Stimulated activated CD8-positive, alpha-beta memory T cell treated with anti-CD3 and anti-CD28 coated beads, Interleukin-12 subunit alpha, Interleukin-12 subunit beta, amount 100 ng/mL, for 1 hour (primary cell): ENCODE measurements around the gene MASP2.
A peak's percentile ranks its signal among the peaks of the same experiment; 100 is the strongest.
"Not testable (repeated sequence)": the region's sequence is repeated elsewhere in the genome, so short reads cannot be mapped to it uniquely, and the experiment has no call there.

Experiments used
- DNase-seq: peaks from one replicate; pipeline ENCODE4 v3.0.0-alpha.2; 2020; ENCODE audit warnings: low read depth

The MASP2 gene

DNA sequence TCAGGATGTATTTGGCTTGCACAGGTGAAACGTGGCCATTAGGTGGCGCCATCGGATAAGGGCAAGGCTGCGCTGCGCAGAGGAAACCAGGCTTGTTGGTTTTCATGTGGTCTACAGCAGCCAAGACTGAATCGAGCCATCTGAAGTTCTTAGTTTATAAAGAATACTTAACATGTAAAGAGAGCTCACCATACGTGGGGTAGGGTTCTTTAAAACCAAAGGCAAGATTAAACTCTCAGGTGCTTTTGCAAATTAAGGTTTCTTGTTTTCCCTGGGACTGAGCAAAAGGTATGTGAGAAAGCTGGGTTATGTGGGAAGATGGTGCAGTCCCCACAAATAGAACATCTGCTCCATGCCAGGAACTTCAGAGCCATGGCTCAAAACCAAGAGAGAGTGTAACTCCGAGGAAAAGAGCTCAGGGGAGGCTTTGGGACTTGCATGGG, 9.3 kb downstream of the MASP2 start:
- peak; percentile 88 for DNase-seq

DNA sequence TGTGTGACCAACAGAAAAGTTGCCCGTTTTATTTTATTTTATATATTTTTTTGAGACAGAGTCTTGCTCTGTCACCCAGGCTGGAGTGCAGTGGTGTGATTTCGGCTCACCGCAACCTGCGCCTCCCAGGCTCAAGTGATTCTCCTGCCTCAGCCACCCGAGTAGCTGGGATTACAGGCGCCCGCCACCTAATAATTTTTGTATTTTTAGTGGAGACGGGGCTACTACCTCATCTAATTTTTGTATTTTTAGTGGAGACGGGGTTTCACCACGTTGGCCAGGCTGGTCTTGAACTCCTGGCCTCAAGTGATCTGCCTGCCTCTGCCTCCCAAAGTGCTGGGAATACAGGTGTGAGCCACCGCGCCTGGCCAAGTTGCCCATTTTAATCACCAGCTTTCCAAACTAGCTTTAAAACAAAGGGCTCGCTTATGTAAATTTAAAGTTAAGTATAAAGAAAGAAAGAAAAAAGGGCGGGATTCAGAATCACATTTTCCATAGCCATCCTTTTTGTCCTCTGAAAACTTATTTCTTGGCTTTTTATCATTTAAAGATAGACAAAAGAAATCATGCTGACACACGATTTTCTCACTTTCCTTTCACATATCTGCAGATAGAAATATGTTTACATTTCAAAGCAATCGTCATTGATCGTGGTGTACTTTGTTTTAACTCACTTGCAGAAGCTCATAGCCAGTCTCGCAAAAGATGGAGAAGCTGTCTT, 9.9 kb downstream of the MASP2 start:
- not testable (repeated sequence) for DNase-seq

GRCh38 chr1:11031624-11032262, 15.3 kb downstream of the MASP2 start:
- no peak for DNase-seq

DNA sequence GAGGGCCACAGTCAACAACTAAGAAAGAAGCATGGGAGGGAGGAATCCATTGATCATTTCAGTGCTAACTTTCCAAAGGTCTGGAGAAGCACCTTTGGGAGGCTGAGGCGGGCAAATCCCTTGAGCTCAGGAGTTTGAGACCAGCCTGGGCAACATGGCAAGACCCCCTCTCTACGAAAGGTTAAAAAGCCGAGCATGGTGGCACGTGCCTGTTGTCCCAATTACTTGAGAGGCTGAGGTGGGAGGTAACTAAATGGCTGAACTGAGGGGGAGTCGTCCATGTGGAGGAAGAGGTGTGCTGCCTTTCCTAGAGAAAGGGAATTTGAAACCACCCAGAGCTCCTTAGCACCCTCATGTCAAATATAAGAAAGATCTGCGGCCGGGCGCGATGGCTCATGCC, 16.2 kb downstream of the MASP2 start:
- DNase-seq = no peak

DNA sequence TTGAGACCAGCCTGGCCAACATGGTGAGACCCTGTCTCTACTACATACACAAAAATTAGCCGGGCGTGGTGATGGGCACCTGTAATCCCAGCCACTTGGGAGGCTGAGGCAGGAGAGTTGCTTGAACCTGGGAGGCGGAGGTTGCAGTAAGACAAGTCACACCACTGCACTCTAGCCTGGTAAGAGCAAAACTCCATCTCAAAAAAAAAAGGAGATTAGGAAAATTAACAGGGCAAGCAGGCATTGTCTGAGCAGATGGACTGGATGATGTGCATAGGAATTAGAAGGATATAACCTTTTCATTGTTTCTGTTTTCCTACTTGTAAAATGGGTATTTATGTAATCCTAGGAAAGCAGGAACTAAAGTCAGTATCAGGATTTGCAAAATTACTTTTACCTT, 19.0 kb downstream of the MASP2 start:
- DNase-seq = no peak

DNA sequence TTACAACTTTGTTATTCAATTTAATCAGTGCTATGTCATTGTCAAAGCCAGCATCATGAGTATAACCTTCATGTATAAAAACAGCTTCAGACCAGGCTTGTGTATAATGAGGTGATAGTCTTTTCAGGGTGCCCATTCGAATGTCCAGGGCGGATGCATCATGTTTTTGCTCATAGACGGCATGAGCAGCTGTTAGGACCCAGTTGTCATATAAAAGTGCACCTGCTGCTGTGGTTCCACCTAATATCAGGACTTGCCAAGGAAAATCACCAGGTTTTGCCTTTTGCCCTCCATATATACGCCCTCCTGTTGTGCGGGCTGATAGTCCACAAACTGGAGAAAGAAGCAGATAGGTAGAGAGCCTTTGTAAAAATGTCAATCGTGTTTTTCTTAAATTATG, 19.7 kb downstream of the MASP2 start:
- DNase-seq = no peak

DNA sequence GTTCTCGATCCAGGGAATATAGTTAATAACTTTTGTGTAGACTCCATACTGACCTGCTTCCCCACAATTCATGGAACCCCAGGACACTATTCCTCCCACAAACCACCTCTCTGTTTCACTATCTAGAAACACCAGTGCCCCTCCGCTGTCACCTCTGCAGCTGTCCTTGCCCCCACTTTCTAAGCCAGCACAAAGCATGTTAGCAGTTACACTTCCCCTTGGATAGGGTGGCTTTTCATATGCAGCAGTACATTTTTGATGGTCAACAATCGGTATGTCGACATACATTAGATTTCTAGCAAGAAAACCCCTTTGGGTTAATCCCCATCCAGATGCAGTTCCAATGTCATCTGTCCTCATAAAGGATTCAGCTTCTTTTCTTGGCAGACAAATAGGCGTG, 20.1 kb downstream of the MASP2 start:
- DNase-seq = no peak

DNA sequence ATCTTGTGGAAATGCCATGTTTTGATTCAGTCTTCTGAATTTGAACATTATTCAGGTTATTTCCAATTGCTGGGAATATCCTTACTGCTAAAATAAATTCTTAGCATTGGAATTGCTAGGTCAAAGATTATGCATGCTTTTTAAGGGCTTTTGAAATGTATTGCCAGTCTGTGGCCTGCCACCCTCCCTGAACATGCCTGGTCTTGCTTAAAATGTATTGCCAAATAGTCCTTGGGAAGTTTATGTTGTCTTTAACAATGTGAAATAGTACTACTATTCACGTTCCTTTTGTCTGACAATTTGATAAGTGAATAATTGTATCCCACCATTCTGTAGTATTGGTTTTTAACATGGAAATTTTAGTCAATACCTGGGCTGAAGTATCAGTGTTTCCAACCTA, 21.0 kb downstream of the MASP2 start:
- DNase-seq = no peak

- no peak for DNase-seq
These were observed 21.4 kb downstream of the MASP2 start for GRCh38 chr1:11025618-11026017.

- no peak for DNase-seq
These were observed 22.2 kb downstream of the MASP2 start for GRCh38 chr1:11024874-11025203.

GRCh38 chr1:11024154-11024873, 22.7 kb downstream of the MASP2 start:
- no peak for DNase-seq

DNA sequence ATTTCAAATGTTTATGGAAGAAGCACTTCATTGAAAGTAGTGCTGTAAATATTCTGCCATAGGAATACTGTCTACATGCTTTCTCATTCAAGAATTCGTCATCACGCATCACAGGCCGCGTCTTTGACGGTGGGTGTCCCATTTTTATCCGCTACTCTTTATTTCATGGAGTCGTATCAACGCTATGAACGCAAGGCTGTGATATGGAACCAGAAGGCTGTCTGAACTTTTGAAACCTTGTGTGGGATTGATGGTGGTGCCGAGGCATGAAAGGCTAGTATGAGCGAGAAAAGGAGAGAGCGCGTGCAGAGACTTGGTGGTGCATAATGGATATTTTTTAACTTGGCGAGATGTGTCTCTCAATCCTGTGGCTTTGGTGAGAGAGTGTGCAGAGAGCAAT, 23.8 kb downstream of the MASP2 start:
- no peak for DNase-seq

GRCh38 chr1:11019971-11020370, 27.1 kb downstream of the MASP2 start:
- DNase-seq = no peak

- DNase-seq = not testable (repeated sequence)
These were observed 27.7 kb downstream of the MASP2 start for GRCh38 chr1:11019358-11019757.

GRCh38 chr1:11013160-11013531, 33.9 kb downstream of the MASP2 start:
- no peak for DNase-seq

DNA sequence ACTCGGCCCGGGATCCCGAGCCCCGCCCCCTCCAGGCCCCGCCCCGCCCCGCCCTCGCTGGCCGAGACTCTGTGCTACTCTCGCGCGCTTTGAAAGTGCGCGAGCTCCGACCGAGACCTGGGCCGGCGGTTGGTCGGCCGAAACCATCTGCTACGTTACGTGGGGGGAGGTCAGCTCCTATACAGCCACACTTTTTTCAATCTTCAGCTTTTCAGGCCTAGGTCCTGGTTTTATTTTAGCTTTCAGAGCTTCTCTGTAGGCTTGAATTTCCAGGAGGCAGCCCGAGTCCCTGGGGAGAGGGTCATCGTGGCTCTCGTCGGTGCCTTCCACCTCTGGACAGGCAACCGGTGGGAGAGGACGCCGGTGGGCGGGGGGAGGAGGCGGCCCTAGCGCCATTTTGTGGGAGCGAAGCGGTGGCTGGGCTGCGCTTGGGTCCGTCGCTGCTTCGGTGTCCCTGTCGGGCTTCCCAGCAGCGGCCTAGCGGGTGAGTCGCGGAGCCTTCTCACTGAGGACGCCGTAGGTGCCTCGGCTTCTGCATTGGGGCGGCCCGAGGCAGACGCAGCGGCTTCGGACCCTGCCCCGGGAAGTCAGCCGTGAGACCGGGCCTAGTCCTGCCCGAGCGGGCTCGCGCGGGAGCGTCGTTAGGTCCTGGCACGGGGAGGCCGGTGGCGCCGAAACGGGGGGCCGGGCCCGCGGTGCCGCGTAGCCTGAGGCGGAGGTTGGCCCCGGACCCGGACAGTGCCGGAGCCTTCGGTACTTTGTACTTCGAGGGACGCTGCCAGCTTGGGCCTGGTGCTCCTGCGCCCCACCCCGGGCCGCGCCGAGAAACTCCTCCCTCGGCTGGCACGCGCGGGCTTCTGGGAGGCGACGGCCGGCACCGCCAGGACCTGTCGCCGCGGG, 34.5 kb downstream of the MASP2 start, which contains the start of gene TARDBP:
Gene TARDBP, plus strand, starts transcription at position 395 of the 900 bp plus-strand sequence. CDS start 1,074 bp downstream, outside the sequence.
- DNase-seq = peak; percentile 73

DNA sequence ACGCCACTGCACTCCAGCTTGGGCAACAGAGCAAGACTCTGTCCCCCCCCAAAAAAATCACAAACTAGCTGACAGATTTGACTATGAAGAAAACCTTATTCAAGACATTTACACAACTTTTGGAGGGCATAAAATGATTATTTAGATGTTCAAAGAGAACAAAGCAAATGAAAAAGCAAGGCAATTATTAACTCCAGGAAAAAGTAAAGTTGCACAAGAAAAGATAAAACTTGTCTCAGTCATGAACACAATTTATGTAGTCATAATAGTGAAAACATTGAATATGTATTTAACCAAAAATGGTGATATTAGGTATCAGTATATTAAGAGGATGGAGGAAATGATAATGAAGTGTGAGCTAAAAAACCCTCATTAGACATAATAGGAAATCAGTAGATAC, 46.5 kb downstream of the MASP2 start:
- DNase-seq = no peak

DNA sequence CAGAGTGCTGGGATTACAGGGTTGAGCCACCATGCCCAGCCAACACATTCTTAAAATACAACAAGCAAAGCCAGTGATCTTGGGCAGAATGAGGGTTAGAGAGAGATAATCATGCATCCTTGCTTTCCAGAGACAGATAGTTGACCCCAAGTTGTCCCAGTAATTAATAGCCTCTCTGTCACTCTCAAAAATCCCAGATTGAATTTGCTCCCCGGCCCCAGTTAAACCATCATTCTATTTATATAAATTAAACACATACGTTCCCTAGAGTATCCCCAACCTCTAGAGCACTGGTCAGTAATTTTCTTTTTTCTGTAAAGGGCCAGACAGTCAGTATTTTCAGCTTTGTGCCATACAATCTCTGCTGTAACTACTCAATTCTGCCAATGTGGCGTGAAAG, 50.9 kb downstream of the MASP2 start:
- no peak for DNase-seq

DNA sequence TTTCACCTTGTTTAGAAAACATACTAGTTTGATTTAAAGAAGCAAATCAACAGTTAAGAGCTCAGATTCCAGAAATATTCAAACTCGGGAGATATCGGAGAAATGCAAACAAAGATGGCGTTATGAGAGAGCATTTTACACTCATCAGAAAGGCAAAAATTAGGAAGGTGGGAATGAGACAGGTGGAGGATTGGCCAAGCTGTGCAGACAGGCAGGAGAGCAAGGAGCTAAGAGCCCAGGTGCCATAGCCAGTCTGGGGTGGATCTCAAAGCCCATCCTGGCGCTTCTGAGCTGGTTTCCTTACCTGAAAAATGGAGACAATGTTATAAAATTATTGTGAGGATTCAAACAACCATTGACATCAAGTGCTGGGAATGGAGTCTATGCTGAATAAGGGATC, 54.2 kb downstream of the MASP2 start:
- no peak for DNase-seq

GRCh38 chr1:10992004-10992403, 55.0 kb downstream of the MASP2 start:
- not testable (repeated sequence) for DNase-seq

- DNase-seq = no peak
These were observed 56.2 kb downstream of the MASP2 start for GRCh38 chr1:10990828-10991227.

- DNase-seq = not testable (repeated sequence)
These were observed 57.0 kb downstream of the MASP2 start for GRCh38 chr1:10989920-10990516.
